ENCODE measurements around the gene RPS19. TPM values are rescaled to one million over a fixed set of nuclear protein-coding genes. Genes with fewer than 3 reads are reported as not detected.

RPS19 gene
- 2,258 and 2,371 TPM in 2 replicates for total RNA-seq

DNA sequence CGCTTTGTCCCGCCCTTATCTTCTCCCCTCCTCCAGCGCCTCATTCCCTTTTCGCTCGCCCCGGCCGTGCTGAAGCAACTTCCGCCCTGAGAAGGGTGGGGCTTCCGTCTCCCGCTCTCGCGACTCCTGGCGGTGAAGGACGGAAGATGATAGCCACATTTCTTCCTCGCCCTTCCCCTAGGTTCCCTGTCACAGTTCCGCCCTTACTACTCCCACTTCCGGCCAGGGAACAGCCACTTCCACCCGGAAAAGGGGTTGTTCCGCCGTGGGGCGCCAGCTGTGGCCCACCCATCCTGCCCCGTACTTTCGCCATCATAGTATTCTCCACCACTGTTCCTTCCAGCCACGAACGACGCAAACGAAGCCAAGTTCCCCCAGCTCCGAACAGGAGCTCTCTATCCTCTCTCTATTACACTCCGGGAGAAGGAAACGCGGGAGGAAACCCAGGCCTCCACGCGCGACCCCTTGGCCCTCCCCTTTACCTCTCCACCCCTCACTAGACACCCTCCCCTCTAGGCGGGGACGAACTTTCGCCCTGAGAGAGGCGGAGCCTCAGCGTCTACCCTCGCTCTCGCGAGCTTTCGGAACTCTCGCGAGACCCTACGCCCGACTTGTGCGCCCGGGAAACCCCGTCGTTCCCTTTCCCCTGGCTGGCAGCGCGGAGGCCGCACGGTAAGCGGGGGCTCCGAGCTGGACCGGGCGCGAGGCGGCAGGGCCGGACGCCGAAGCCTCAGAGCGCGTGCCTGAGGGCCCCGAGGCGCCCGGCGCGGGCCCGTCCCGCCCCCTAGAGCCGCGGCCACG, at the start of gene RPS19:
TSS of gene RPS19 (plus strand) at position 638 of the 801 bp plus-strand sequence. CDS start 520 bp downstream, outside the sequence.

DNA sequence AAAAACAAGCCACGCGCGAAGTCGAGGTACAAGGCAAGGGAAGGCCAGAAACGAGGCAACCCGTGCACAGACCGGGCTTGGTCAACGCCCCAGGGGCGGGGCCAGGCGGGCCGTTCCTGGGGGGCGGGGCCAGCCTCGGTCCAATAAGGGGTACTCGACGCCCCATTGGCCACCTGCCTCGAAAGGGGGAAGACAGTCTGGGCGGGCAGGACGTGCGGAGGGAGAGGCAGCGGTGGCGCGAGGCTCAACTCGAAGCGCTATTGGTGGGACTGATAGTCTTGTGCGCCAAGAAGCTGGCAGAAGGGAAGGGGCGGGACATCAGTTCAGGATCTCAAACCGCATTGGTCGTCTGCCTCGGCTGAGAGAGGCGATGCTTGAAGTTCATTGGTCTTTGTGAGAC, 15.5 kb upstream of the RPS19 start, which contains the start of gene LYPD4:
TSS of gene LYPD4 (minus strand) at position 83 of the 400 bp plus-strand sequence. CDS start 5,398 bp downstream, outside the sequence.

DNA sequence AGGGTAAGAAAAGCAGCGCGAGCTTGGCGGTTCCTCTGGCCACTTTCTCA, 15.2 kb upstream of the RPS19 start, which contains the start of gene DMRTC2:
TSS of gene DMRTC2 (plus strand) at position 42 of the 50 bp plus-strand sequence. CDS start 2,387 bp downstream, outside the sequence.

DNA sequence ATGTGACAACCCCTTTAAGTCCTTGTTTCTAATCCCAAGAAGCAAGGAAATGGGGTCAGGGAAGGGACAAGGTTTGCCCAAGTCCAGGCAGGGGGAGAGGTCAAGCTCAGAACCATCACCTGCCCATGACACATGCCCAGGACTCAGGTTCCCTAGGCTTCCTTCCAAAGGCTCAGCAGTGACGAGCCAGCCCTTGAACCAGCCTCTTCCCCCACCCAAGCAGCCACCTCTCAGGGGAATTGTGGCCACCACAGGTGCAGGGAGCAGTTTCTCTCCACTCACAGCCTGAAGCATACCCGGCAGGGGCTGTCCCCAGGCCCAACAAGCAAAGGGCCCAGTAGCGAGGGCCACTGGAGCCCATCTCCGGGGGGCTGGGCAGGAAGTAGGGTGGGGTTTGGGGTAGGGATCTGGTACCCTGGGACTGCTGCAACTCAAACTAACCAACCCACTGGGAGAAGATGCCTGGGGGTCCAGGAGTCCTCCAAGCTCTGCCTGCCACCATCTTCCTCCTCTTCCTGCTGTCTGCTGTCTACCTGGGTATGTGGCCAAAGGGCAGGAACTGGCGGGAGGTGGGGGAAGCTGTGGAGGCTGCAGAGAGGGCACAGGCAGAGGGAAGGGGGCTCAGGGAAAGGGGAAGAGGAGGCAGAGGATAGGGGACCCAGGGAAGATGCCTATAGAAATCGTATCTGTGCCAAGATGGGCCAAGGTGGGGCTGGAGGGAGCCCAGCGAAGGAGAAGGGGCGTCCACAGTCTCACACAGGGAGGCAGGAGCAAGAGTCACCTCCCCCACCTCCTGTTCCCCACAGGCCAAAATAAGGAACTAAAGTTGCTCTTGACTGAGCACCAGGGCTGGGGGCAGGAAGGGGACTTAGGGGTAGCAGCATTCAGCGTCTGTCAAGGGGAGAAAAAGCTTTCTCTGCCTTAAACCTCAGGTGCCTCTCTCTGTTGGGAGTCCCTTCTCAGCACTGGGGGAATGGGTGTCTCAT, 17.1 kb downstream of the RPS19 start, which contains the start of gene CD79A:
TSS of gene CD79A (plus strand) at position 433 of the 986 bp plus-strand sequence. CDS start at position 459, 26 bp downstream.

DNA sequence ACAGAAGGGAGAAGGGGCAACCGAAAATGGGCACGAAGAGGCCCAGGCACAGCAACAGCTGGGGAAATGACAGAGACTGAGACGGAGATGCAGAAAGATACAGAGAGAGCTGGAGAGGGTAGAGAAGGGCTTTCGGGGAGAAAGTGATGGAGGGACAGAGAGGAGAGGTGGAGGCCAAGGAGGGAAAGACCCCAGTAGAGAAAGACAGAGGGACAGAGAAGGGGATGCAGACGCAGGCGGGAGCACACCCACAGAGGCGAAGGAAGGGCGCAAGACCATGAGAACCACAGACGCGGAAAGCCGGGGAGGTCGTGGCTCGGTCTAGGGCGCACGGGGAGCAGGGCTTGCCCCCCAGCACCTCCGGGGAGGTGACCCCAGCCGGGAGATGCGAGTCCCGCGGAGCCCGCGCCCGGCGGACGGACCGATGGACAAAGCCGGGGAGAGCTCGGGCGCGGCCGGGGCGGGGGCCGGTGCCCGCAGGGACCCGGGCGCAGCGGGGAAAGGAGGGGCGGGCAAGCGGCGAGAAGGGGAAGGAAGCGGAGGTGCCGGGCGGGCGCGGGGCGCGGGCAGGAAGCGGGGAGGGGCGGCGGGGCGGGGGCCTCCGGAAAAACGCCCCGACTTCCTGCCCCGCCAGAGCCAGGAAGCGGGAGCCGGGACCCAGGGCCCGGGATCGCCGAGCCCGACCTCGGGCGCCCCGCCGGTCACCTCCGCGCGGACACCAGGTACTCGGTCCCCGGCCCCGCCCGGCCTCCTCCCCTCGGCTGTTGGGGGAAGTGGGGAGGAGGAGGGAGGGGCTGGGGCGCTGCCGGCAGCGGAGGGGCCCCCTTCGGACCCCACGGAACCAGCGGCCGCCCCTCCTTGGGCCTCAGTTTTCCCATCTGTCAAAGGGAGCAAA, 22.8 kb downstream of the RPS19 start, which contains the start of gene ARHGEF1:
TSS of gene ARHGEF1 (plus strand) at position 617 of the 895 bp plus-strand sequence. CDS start 4,899 bp downstream, outside the sequence.

Other genes with a start within 250 kb of the RPS19 start
- gene CEACAM4, start 233.2 kb upstream of the RPS19 start, total RNA-seq = not detected in 2 replicates
- not detected in 2 replicates for gene CEACAM7, start 172.0 kb upstream of the RPS19 start, total RNA-seq
- gene CEACAM5, start 151.6 kb upstream of the RPS19 start, total RNA-seq = not detected in 2 replicates
- gene CEACAM6, start 104.7 kb upstream of the RPS19 start, total RNA-seq = not detected in 2 replicates
- not detected in 2 replicates for gene CEACAM3, start 63.7 kb upstream of the RPS19 start, total RNA-seq
- not detected in 2 replicates for gene LYPD4, start 15.6 kb upstream of the RPS19 start, total RNA-seq
- gene DMRTC2, start 15.2 kb upstream of the RPS19 start, total RNA-seq = not detected in 2 replicates
- gene CD79A, start 17.0 kb downstream of the RPS19 start, total RNA-seq = 0.09 TPM in 2 replicates
- 41.0 and 45.1 TPM in 2 replicates for gene ARHGEF1, start 22.9 kb downstream of the RPS19 start, total RNA-seq
- under 0.01 TPM in 1 of 2 replicates, not detected in the other for gene ERFL, start 68.2 kb downstream of the RPS19 start, total RNA-seq
- 189 and 201 TPM in 2 replicates for gene RABAC1, start 99.1 kb downstream of the RPS19 start, total RNA-seq
- under 0.01 TPM in 1 of 2 replicates, not detected in the other for gene ATP1A3, start 134.0 kb downstream of the RPS19 start, total RNA-seq
- 0.09 and 0.18 TPM in 2 replicates for gene GRIK5, start 210.0 kb downstream of the RPS19 start, total RNA-seq
- gene ZNF574, start 215.9 kb downstream of the RPS19 start, total RNA-seq = 9.9 and 10.3 TPM in 2 replicates